Astrocyte of the spinal cord (primary cell): ENCODE results near the gene UQCC2.

Experiments
- DNase-seq: peaks from one replicate; pipeline ENCODE4 v3.0.0; 2011; ENCODE audit warnings: low read depth, low spot score
- H3K4me3 ChIP-seq: 2 replicates; pipeline ENCODE4 v1.5.1; 2011; ENCODE audit warnings: low read depth, mild to moderate bottlenecking, low read length, moderate library complexity
- CTCF ChIP-seq: IDR thresholded peaks from 2 replicates; pipeline ENCODE4 v1.5.1; 2012; ENCODE audit warnings: low read depth, mild to moderate bottlenecking, low read length, inconsistent platforms
- in situ Hi-C: cut with HindIII; loops from 2 replicates; pipeline ENCODE4 v1.10.0; 2017; ENCODE audit warnings: low sequenced_read_pairs

Gene UQCC2

GRCh38 chr6:33684983-33685382 lies 26.5 kb downstream of the UQCC2 start:
- in situ Hi-C loops, result no loop called here
- DNase-seq, result no peak
- TF ChIP-seq CTCF, result no peak
- H3K4me3 ChIP-seq, result no peak overlapping the region

DNA sequence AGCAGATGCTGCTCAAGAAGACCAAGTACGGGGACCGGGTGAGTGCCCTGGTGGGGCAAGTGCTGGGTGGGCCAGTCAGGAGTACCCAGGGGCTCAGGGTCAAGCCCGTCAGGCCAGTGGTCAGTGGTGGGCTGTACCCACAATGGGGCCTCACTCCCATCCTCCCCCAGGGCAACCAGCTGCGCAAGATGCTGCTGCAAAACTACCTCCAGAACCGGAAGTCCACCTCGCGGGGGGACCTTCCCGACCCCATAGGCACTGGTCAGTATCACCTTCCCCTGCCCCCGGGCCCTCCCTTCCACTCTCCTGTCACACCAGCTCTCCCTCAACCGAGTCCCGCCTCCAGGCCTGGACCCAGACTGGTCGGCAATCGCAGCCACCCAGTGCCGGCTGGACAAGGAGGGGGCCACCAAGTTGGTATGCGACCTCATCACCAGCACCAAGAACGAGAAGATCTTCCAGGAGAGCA lies 27.0 kb downstream of the UQCC2 start:
- H3K4me3 ChIP-seq, result no peak overlapping the region
- no peak for DNase-seq
- in situ Hi-C loops, result no loop called here
- no peak for TF ChIP-seq CTCF

DNA sequence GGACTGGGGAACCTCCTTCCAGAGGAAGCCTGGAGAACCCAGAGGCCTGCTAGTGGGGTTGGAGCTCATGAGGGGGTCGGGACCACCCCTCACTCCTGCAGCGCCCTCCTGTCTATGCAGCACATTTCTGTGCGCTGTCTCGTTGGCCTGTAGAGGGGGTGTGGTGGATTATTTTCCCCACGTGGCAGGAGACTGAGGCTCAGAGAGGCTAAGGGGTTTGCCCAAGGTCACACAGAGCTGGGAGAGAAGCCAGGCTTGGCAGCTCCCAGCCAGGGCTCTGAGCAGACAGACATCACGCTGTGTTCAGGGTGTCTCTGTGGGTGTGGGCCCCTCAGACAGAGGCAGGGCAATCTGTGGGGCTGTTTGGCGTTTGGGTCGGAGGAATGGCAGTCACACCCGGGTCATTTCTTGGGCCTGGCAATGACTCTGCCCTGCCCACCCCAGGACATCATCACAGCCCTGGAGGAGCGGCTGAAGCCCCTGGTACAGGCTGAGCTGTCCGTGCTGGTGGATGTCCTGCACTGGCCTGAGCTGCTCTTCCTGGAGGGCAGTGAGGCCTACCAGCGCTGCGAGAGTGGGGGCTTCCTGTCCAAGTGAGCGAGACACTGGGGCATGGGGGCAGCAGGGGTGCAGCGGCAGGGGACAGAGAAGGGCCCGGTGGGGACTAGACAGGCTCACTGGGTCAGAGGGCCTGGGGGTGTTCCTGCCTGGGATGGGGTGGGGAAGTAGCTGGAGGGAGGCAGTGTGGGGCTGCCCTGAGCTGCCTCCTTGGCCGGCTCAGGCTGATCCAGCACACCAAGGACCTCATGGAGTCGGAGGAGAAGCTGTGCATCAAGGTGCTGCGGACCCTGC lies 27.7 kb downstream of the UQCC2 start:
- TF ChIP-seq CTCF, result no peak
- H3K4me3 ChIP-seq, result no peak overlapping the region
- DNase-seq, result no peak
- in situ Hi-C loops, result no loop called here

- H3K4me3 ChIP-seq, result no peak overlapping the region
- TF ChIP-seq CTCF, result no peak
- in situ Hi-C loops, result no loop called here
- no peak for DNase-seq
Observed at GRCh38 chr6:33683051-33683571, 28.4 kb downstream of the UQCC2 start.

GRCh38 chr6:33682341-33682740 lies 29.2 kb downstream of the UQCC2 start:
- in situ Hi-C loops, result no loop called here
- no peak for TF ChIP-seq CTCF
- no peak for DNase-seq
- no peak overlapping the region for H3K4me3 ChIP-seq

DNA sequence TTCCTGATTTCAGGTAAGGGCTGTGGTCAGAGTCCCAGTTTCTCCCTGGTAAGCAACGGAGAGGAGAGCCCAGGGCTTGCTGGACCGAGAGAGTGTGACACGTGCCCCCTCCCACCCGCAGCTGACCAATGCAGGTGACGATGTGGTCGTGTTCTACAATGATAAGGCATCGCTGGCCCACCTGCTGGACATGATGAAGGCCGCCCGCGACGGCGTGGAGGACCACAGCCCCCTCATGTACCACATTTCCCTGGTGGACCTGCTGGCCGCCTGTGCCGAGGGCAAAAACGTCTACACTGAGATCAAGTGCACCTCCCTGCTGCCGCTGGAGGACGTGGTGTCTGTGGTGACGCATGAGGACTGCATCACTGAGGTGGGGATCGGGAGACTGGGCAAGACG lies 31.7 kb downstream of the UQCC2 start:
- in situ Hi-C loops, result no loop called here
- TF ChIP-seq CTCF, result no peak
- no peak overlapping the region for H3K4me3 ChIP-seq
- no peak for DNase-seq
